RPMI7951 (cell line): ENCODE results near the gene TMEM184A. TPM values are rescaled to one million over a fixed set of nuclear protein-coding genes. Genes with fewer than 3 reads are reported as not detected.

ENCODE experiments used
- DNase-seq: peaks from one replicate; pipeline ENCODE4 v3.0.0-alpha.2; 2012; ENCODE audit warnings: low read depth
- total RNA-seq: library from RNA; depleted of rRNA; stranded (reverse); fragments of >200 nt; shearing (Covaris generic); gene quantifications from 2 replicates; pipeline ENCODE4 v1.2.3, GENCODE V29; 2014

The TMEM184A gene
- total RNA-seq, 1 experiment from 2014 or later = not detected

- DNase-seq = no peak
These were observed 5.2 kb downstream of the TMEM184A start for GRCh38 chr7:1550846-1551155.

- no peak for DNase-seq
These were observed 5.8 kb downstream of the TMEM184A start for GRCh38 chr7:1550005-1550845.

GRCh38 chr7:1549357-1550004 is 6.5 kb downstream of the TMEM184A start:
- DNase-seq = no peak

GRCh38 chr7:1548944-1549343 is 7.1 kb downstream of the TMEM184A start:
- DNase-seq = no peak

DNA sequence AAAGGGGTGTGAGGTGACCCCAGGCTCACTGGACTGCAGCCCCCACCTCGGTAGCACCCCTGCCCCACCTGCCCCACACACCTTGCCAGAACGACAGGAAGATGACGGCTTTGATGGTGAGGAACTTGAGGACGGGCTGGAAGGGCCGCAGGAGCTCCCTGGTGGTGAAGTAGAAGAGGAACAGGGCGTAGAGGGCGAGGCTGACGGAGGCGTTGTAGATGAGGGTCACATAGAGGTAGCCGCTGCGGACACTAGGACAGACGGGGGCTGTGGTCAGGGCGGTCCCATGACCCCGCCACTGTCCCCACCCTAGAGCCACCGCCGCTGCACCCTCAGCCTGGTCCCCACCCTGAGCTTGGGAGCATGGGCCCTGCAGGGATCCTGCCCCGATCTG is 7.6 kb downstream of the TMEM184A start:
- peak; percentile 54 for DNase-seq

DNA sequence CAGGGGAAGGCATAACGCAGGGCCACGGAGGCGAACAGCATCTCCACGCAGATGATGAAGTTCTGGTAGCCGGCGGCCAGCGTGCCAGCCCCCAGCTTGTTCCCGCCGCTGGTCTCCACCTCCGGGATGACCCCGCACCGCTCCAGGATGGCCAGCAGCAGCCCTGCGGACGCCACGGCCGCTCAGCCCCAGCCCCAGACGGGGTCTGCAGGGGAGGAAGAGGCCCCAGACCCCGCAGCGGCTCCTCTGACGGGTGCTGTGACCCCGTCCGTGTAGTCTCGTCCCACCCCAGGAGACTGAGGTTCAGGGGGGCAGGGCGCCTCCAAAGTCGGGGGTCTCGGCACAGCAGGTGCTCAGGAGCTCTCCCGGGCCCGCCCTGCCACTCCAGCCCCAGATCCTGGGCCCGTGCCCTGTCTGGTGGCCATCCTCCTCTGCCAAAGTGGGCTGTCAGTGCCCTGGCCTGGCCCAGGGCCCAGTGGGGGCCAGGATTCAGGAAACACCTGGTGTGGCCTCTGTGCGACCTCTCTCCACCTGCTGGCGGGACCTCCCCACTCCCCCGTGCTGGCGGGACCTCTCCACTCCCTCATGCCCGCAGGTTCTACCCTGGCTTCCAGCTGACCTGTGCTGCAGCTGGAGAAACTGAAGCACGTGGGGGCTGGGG is 8.1 kb downstream of the TMEM184A start:
- no peak for DNase-seq

GRCh38 chr7:1546909-1547776 is 8.9 kb downstream of the TMEM184A start:
- no peak for DNase-seq

GRCh38 chr7:1546274-1546908 is 9.6 kb downstream of the TMEM184A start:
- no peak for DNase-seq

DNA sequence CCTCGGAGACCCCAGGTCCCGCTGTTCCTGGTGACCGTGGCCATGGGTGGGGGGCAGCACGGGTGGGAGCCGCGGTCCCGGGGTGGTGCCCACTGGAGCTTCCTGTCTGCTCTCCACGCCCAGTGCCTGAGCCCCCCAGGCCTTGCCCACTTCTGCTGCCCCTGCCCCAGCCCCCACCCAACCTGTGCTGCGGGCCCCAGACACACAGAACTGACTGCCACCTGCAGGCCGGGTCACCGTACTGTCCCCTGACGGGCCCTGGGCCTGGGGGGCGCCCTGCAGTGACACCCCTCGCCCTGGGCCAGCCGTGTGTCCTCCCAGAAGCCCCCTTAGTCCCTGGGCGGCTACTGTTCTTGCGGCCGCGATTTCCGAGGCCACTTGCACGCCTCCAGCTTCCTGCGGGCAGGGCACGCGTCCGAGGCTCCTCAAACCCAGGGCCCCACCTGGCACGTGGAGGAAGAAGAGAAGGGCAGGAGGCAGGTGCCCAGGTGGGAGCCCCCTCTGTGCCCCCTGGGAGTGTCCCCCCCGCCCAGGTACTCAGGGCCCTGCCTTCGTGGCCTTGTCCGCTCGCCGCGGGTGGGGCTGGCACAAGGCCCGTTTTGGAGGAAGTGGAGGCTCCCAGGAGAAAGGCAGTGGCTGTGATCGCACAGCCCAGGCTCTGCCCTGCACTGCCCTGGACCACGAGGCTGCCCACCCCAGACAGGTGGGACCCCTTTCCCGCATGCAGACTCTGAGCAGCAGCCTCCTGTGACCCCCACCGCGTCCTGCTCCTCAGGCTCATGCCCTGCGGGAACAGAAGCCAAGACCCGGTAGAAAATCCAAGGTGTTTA is 10.4 kb downstream of the TMEM184A start:
- no peak for DNase-seq

- DNase-seq = no peak
These were observed 11.0 kb downstream of the TMEM184A start for GRCh38 chr7:1544896-1545416.

- no peak for DNase-seq
These were observed 11.7 kb downstream of the TMEM184A start for GRCh38 chr7:1544178-1544895.

GRCh38 chr7:1543826-1544177 is 12.2 kb downstream of the TMEM184A start:
- DNase-seq = no peak

DNA sequence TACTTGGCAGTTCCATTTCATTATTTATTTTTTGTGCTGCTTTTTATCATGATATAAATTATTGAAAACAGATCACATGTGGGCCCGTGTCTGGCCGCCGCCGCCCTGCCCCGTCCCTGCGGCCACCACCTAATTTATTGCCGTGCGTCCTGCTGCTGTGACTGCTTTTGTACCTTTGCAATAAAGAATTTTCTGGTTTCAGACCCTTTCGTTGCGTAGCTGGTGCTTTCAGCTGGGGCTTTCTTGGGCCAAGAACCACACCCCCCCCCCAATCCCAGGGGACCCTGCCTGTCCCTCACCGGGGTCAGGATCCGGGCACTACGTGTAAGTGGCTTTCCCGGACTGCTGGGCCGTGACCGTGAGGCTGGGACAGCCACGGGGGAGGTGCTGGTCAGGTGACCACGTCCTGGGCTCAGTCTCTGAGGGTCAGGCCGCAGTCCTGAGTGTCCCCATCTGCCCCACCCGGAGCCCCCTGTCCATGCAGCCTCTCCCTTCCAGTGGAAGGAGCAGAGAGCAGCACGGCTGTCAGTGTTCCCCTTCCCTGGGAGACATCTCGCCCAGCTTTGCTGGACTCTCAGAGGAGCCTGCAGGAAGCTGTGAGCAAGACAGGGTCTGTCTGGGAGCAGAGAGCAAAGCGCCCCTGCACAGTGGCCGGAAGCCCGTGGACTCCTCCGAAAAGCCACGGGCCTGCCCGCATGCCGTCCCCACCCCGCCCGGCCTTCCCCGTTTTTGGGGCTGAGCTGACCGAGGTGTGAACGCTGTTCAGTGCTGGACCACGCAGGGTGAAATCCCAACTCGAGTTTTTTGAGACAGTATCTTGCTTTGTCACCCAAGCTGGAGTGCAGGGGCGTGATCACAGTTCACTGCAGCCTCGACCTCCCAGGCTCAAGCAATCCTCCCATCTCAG is 12.9 kb downstream of the TMEM184A start:
- no peak for DNase-seq

- DNase-seq = no peak
These were observed 13.7 kb downstream of the TMEM184A start for GRCh38 chr7:1542329-1542728.

- DNase-seq = no peak
These were observed 14.4 kb downstream of the TMEM184A start for GRCh38 chr7:1541431-1542162.

DNA sequence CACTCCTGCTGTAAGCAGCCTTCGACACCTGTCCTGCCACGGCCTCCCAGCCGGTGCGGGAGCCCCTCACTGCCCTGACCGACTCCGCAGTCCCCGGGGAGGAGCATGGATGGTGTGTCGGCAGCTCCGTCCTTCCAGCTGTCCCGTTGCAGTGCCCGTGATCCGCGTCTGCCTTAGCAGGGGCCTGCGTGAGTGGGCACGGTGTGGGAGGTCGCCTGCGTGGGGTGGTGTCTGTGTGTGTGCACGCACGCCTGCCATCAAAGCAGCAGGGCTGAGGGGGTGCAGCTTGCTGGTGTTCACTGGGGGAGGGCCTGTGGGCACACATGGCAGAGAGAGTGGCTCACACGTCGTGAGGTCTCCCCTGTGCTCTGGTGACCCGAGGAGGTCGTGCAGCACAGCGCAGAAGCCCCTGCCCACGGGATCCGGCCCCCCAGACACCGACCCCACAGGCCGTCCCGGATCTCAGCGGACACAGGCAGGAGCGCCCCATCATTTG is 15.2 kb downstream of the TMEM184A start:
- no peak for DNase-seq

- DNase-seq = no peak
These were observed 15.9 kb downstream of the TMEM184A start for GRCh38 chr7:1539882-1540775.
